ENCODE data around the gene TRIM65.

The TRIM65 gene

GRCh38 chr17:75917141-75917916 is 20.6 kb upstream of the TRIM65 start:
- no peak for DNase-seq

GRCh38 chr17:75915268-75915667 is 18.5 kb upstream of the TRIM65 start:
- no peak for DNase-seq

DNA sequence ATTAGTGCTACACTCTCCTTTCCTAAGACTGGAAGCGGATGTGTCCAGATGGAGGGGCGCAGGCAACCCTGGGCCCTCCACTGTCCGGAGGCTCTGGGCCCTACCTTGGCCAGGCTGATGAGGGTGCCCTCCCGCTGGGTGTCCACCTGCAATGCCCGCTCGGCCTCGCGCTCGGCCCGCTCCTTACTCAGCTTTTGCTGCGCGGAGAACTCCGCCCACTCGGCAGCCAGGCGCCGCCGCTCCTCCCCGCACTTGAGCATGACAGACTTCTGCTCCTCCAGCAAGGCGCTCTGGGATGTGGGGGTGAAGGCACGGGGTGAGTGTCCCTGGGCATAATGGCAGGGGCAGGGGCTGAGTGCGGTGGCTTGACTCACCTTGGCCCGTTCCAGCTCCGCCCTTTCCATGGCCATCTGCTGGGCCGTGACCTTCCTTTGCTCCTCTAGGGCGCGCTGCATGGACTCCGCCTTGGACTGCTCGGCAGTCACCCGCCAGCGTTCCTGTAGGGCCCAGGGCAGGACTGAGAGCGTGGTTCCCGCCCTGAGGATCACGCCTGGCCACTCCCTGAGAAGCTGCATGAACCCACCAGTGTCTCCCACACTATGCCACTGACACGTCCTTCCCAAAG is 18.0 kb upstream of the TRIM65 start:
- DNase-seq = no peak

DNA sequence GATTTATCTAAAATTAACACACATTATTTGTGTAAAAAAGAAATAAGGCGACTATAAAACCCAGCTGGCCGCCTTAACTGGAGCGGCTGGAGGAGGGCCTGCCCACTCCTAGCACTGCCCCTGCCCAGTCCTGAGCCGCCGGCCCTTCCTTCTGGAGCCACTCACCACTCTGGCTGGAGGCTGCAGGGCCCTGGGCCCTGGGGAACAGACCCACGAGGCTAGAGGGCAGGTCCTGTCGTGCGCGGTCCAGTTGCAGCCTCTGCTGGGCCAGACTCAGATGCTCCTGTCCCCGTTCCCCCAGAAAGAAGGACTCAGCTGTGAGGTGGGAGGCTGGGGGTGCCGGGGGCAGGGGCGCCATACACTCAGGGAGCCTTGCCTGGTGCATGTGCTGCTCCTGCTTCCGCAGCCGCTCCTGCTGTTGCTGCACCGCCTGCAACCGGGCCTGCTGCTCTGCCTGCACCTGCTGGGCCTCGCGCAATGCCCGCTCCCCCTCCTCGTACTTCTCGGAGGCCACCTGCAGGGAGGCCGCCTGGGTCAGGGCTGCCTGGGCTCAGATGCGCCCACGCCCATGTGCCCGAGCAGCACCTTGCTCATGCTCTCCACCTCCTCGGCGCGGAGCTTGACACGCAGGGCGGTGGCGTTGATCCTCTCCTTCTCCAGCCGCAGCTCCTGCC is 16.9 kb upstream of the TRIM65 start:
- no peak for DNase-seq

DNA sequence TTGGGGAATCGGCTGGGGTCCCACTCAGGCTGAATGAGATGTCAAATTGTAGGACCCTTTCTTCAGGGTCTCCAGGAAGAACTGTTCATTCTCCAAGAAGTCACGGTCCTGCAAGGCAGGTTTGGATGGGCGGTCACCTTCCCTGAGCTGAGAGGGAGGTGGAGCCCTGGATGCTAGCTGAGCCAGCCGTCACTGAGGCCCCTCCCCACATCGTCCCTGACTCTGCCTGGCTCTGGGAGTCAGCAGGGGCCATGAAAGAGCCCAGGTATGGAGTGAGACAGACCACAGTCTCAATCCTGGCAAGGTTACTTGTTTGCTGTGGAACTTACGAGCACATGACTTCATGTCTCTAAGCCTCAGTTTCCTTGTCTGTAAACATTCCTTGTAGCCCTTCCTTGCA is 13.9 kb upstream of the TRIM65 start:
- DNase-seq = no peak

DNA sequence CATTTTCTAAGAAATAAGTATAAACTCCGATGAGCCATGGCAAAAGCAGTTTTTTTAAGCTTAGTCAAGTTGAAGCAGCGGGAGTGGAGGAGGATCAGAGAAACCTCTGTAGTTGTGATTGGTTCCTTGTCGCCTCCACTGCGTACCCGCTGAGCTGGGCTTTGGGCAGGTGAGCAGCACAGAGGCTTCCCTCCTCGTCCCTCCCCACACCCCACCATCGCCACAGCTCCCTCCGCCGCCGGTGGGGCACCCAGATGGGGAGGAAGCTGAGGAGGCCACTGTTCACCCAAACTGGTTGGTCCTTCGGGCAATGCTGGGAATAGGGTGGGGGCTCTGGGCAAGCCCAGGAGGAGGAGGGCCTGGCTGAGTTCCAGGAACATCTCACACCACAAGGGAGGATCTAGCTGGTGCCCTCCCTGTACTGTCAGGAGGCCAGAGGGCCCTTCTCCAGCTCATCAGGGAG is 13.1 kb upstream of the TRIM65 start:
- no peak for DNase-seq

DNA sequence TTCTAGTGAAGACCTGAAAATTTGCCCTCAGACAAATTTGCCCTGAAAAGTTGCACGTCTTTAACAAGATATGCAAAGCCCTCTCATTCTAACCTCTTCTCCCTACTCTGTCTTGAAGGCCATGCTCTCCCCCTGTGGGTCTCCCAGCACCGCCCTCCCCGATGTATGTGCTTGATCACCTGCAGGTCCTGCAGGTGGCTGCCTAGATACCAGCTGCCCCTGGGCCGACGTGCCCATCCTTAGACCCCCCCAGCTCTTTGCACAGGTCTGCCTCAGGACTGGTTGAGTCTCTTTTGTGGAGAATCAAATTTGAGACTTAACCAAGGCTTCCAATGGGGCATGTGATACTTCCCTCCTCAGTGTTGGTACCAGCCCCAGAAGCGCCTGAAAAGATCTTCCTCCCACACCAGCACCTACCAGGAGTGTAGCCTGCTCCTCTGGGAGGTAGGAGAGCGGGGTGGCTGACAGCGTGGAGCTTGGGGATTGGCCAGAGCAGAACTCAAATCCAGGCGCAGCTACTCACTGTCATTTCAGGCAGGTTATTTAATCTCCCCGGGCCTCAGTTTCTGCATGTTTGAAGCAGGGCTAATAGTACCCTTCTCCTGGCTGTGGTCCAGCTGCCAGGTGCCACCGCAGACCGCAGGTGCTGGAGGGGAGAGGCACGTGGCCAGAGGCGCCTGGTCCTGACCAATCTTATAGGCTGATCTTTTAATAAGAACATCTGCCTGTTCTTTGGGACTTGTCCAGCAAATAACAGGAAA is 12.5 kb upstream of the TRIM65 start:
- no peak for DNase-seq

DNA sequence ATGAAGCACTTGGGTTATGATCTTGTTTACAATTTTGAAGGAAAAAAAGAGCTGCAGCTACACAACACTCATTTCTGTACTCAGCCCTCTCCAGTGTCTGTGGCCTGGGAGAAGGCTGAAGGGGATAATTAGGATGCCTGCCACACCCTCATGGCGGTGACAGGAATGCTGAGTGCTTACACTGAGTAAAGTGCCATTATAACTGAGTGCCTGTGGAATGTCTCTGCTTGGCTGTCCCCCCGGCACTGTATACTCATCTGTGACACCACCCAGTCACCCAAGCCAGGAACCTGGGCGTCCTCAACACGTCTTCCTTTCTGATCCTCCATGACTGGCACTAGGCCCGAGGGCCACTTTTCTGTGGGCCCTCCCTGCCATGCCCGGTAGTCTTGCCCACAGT is 11.4 kb upstream of the TRIM65 start:
- no peak for DNase-seq

GRCh38 chr17:75906143-75906884 is 9.6 kb upstream of the TRIM65 start:
- DNase-seq = no peak

DNA sequence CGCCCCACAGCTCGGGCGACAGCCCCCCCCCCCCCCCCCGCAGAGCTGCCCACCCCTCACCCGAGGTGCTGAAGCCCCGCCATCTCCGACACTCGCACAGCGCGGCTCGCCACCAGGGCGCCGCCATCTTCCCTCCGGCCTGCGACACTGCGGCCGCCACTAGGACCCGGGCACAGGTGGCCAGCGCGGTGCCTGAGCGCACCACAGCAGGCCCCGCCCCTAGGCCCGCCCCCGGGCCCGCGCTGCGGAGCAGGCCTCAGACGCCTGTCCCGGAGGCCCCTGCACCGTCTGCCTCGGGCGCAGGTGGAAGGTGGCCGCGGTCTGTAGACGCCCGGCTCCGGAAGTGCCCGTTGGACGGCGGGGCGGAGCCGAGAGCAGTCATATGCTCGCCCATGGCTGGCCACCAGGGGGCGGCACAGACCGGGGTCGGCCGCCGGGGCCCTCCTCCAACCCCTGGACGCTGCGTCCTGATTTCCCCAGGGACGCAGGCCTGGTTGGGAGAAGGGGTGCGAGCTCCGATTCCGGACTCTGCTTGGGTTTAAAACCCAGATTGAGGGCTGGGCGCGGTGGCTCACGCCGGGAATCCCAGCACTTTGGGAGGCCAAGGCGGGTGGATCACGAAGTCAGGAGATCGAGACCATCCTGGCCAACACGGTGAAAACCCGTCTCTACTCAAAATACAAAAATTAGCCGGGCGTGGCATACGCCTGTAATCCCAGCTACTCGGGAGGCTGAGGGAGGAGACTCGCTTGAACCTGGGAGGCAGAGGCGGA is 8.2 kb upstream of the TRIM65 start, which contains the start of gene MRPL38:
TSS of gene MRPL38 (minus strand) at position 136 of the 773 bp plus-strand sequence. CDS start at position 127, 9 bp downstream.
- DNase-seq = peak; percentile 95

GRCh38 chr17:75902406-75902805 is 5.7 kb upstream of the TRIM65 start:
- DNase-seq = no peak

GRCh38 chr17:75901727-75902126 is 5.0 kb upstream of the TRIM65 start:
- no peak for DNase-seq

- DNase-seq = no peak
These were observed 4.2 kb upstream of the TRIM65 start for GRCh38 chr17:75900691-75901533.

- no peak for DNase-seq
These were observed 3.2 kb upstream of the TRIM65 start for GRCh38 chr17:75899767-75900468.

GRCh38 chr17:75899353-75899752 is 2.6 kb upstream of the TRIM65 start:
- no peak for DNase-seq

DNA sequence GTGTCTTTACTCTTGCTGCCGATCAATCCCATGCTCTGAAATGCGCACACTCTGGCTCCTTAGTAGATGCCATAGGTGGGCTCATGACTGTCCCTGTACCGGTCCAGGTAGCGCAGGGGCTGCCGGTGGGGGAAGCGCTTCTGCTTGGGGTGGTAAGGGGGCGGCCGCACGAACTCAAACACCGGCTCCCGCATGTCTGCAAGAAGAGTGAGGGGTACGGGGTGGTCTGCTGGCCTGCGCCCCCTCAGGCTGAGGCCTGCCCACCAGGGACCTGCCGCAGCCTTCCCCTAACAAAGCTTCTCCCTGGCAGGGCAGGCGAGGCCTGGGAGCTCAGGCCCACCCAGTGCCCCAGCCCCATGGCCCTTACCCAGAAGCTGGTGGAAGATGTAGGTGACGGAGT is 2.0 kb upstream of the TRIM65 start:
- no peak for DNase-seq

GRCh38 chr17:75898065-75898464 is 1.3 kb upstream of the TRIM65 start:
- DNase-seq = no peak

GRCh38 chr17:75897160-75898019 is 639 bp upstream of the TRIM65 start:
- no peak for DNase-seq
